ENCODE data around the gene CADPS2. TPM values are rescaled to one million over a fixed set of nuclear protein-coding genes. Genes with fewer than 3 reads are reported as not detected.
A peak's percentile ranks its signal among the peaks of the same experiment; 100 is the strongest.

The CADPS2 gene
- total and polyA plus RNA-seq, 10 of the 15 experiments (the other 5 are each of a cell fraction or from before 2014, with no cell fraction given): 0.05 to 7.5 (median 0.25) TPM

GRCh38 chr7:122543891-122544290, 342.4 kb downstream of the CADPS2 start (continued):
- no peak for TF ChIP-seq E2F8 (IDR thresholded peaks at IDR 0.05; ENCODE audit: low read depth, partially characterized antibody)

- H3K27ac ChIP-seq (ENCODE audit: control insufficient read depth, insufficient read depth): no peak overlapping the region
- no peak overlapping the region for H3K4me3 ChIP-seq
- H3K9me3 ChIP-seq (replicated peaks; ENCODE audit: control insufficient read depth, insufficient read depth, low read length): no peaks in the 10 kb centered on the region
- no peaks in the 10 kb centered on the region for H3K27me3 ChIP-seq (replicated peaks in 1 of 2; ENCODE audit: control insufficient read depth in 2 of 2, insufficient read depth in 2 of 2, low read length in 1 of 2)
- SMC1A ChIA-PET (ENCODE audit: uncharacterized antibody, unreplicated experiment): interaction anchor here (0.7 to 2.4 kb wide), 12 partner anchors 10 to 261 kb away, joined by 3 to 12 read pairs (median 4); no protein-coding TSS in a partner anchor
- in situ Hi-C loops (cut with MboI) (no loop called here), intact Hi-C loops (cut with micrococcal nuclease; ENCODE audit: unreplicated experiment) (loop anchor here (5.0 kb wide), 1 partner anchor 344 kb away; the partner anchor contains the start of gene CADPS2)
- no peak for DNase-seq (ENCODE audit: low read depth, low spot score)
- TF ChIP-seq SRF (IDR thresholded peaks at IDR 0.05; ENCODE audit: low read depth in 2 of 2, low read length in 2 of 2) (no peak), ZNF24 (IDR thresholded peaks at IDR 0.05) (peak; percentile 42; the same call in 1 of the 2 replicates), ASH2L (IDR thresholded peaks at IDR 0.05; ENCODE audit: borderline replicate concordance, low read depth) (no peak), IRF5 (IDR thresholded peaks at IDR 0.05; ENCODE audit: borderline replicate concordance) (no peak), NR2F1 (conservative IDR thresholded peaks at IDR 0.05) (no peak), TCF3 (IDR thresholded peaks at IDR 0.05; ENCODE audit: borderline replicate concordance, insufficient read depth, low read depth, low read length) (no peak), CEBPZ (IDR thresholded peaks at IDR 0.05; ENCODE audit: low read depth, low read length) (no peak), BCL3 (IDR thresholded peaks at IDR 0.05; ENCODE audit: borderline replicate concordance, insufficient read depth, low read depth, low read length, poor library complexity, severe bottlenecking) (no peak), YY1 (IDR thresholded peaks at IDR 0.05; ENCODE audit: low read depth, low read length) (no peak)
- H4K20me1 ChIP-seq (ENCODE audit: control insufficient read depth, insufficient read depth): no peaks in the 10 kb centered on the region
- H2AFZ ChIP-seq (ENCODE audit: control insufficient read depth, low read depth, low read length): no peak overlapping the region
- H3K4me2 ChIP-seq (ENCODE audit: control insufficient read depth, insufficient read depth): no peak overlapping the region
- CTCF ChIA-PET: interaction anchor here (0.8 to 3.6 kb wide), 5 partner anchors 9 to 323 kb away, joined by 3 to 20 read pairs (median 3); no protein-coding TSS in a partner anchor
- peaks cover 2% of the 10 kb centered on the region; the same call in 1 of the 2 replicates for H3K4me1 ChIP-seq (ENCODE audit: control insufficient read depth, insufficient read depth, low read length)
- FAIRE-seq: no peak
- POLR2A ChIA-PET: no interaction called here
- RAD21 ChIA-PET (ENCODE audit: unreplicated experiment): interaction anchor here (0.9 to 2.1 kb wide), 7 partner anchors 10 to 96 kb away, joined by 3 to 9 read pairs (median 3); no protein-coding TSS in a partner anchor
- no TSS peak for BruUV-seq (replicated peaks)
- no peak for ATAC-seq
- no peak overlapping the region for H3K9ac ChIP-seq (ENCODE audit: control insufficient read depth, insufficient read depth, low read length)
- no peaks in the 10 kb centered on the region for H3K79me2 ChIP-seq (ENCODE audit: control insufficient read depth, insufficient read depth, low read length)
- H3K36me3 ChIP-seq (ENCODE audit: control insufficient read depth in 2 of 2, insufficient read depth in 2 of 2, low read length in 1 of 2): no peaks in the 10 kb centered on the region
Observed at GRCh38 chr7:122543166-122543565, 343.1 kb downstream of the CADPS2 start.
